ENCODE data around the gene ST6GALNAC3. TPM values are rescaled to one million over a fixed set of nuclear protein-coding genes. Genes with fewer than 3 reads are reported as not detected.

ST6GALNAC3 gene
- total RNA-seq, 1 donor from 2014 or later, result 25.8 TPM

GRCh38 chr1:76141929-76142328 is 67.4 kb downstream of the ST6GALNAC3 start:
- DNase-seq (ENCODE audit: low spot score), result no peak

GRCh38 chr1:76142771-76143540 is 68.4 kb downstream of the ST6GALNAC3 start:
- no peak for DNase-seq (ENCODE audit: low spot score)

- no peak for DNase-seq (ENCODE audit: low spot score)
These were observed 69.7 kb downstream of the ST6GALNAC3 start for GRCh38 chr1:76144247-76144646.

GRCh38 chr1:76145332-76145731 is 70.8 kb downstream of the ST6GALNAC3 start:
- no peak for DNase-seq (ENCODE audit: low spot score)

- no peak for DNase-seq (ENCODE audit: low spot score)
These were observed 71.6 kb downstream of the ST6GALNAC3 start for GRCh38 chr1:76146184-76146583.

- no peak for DNase-seq (ENCODE audit: low spot score)
These were observed 73.4 kb downstream of the ST6GALNAC3 start for GRCh38 chr1:76147917-76148316.

DNA sequence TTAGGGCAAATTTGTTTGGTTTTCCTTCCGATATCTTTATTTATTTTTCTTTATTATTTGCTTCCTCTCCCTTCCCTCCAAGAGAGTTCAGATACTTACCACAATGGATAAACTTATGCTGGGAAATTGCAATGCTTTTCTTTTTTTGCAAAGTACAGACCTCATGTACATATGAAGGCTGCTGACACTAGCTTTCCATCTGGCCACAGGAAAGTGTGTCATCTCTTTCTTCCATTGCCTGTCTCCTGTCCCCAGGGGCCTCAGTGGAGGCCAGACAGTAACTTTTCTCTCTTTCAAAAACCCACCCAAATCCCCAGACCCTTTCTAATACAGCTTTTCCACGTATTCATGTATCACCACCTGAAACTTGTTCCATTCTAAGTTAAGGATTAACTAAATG is 73.9 kb downstream of the ST6GALNAC3 start:
- no peak for DNase-seq (ENCODE audit: low spot score)

- no peak for DNase-seq (ENCODE audit: low spot score)
These were observed 79.3 kb downstream of the ST6GALNAC3 start for GRCh38 chr1:76153841-76154205.

GRCh38 chr1:76154206-76154956 is 79.8 kb downstream of the ST6GALNAC3 start:
- DNase-seq (ENCODE audit: low spot score), result no peak

DNA sequence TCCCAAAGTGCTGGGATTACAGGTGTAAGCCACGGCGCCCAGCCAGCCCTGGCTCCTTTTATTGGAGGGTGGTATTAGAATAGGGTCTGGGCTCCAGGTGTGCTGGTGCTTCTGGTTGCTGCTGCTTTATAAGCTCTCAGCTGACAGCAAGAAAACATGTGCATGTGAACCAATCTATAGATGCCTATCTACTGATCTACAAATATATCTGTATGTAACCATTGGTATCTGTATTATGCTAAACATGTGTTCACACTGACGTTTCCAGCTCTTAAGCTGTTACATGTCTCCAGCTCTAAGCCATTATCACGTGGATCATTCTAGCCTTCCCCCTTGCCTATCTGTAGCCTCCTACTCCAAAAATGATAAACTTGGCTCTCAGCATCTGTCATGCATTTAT is 82.4 kb downstream of the ST6GALNAC3 start:
- no peak for DNase-seq (ENCODE audit: low spot score)

DNA sequence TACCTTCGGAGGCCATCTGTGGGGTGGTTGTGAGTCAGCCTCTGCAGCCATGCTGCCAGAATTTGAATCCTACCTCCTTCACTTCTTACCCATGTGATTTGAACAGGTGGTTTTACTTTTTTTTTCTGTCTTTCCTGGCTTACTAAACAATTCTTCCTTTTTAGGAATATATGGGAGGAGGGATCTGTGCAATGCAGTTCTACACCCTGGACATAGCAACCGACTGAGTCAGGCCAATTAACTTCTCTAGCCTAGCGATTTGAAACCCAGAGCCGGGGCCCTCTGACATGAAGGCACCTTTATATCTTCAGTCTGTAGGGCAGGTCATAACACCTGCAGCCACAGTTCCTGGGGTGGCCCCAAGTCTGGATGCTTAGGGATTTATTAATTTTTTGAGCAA is 83.6 kb downstream of the ST6GALNAC3 start:
- DNase-seq (ENCODE audit: low spot score), result no peak

- DNase-seq (ENCODE audit: low spot score), result no peak
These were observed 85.7 kb downstream of the ST6GALNAC3 start for GRCh38 chr1:76160225-76160624.

DNA sequence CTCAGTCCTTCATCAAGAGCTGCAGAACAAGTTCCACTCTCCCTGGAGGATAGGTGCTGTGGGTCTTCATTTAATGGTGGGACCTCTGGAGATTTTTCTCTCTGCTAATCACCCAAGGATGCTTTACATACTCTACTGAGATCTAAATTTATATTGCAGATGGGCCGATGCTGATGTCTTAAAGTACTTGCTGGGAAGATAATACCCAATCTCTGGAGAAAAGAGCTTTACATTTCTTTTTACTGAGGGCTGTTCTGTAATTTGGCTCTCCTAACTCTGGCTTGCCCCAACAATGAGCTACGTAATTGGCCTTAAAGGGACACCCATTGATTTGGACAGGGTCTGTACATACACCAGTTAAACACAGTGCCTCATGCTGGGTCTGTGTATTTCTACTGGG is 86.9 kb downstream of the ST6GALNAC3 start:
- DNase-seq (ENCODE audit: low spot score), result no peak

DNA sequence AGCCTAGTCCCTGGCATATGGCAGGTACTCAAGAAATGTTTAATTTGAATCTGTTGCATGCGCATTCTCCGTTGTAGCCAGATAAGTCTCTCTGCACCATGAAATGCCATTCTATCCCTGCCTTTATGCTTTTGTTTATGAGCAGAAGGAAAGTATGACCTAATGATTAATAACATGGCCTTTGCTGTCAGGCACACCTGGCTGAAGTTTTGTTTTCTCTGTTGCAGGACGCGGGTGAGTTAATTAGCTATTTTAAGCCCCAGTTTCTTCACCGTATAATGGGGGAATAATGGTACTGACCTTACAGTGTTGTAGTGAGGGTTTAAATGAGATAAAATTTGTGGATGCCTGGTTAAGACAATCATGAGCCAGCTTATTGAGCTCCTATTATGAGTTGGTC is 87.7 kb downstream of the ST6GALNAC3 start:
- no peak for DNase-seq (ENCODE audit: low spot score)

- no peak for DNase-seq (ENCODE audit: low spot score)
These were observed 89.6 kb downstream of the ST6GALNAC3 start for GRCh38 chr1:76164165-76164564.

DNA sequence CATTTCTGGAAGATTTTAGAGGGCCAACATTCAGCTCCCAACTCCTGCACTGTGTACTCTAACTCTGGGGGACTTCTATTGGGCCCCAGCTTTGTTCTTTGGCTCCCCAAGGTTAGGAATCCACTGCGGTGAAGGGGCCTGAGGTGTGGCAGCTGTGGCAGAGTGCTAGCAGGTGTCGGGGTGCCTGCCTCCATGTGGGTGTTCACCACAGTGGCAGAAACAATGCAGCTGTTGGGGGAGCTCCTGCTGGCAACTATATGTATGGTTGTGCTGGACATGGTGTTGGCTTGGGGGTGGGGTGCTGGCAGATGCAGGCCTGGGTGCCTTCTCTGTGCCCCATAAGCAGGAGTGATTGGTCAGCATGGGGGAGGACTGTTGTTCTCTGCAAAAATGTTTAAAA is 95.5 kb downstream of the ST6GALNAC3 start:
- DNase-seq (ENCODE audit: low spot score), result no peak

DNA sequence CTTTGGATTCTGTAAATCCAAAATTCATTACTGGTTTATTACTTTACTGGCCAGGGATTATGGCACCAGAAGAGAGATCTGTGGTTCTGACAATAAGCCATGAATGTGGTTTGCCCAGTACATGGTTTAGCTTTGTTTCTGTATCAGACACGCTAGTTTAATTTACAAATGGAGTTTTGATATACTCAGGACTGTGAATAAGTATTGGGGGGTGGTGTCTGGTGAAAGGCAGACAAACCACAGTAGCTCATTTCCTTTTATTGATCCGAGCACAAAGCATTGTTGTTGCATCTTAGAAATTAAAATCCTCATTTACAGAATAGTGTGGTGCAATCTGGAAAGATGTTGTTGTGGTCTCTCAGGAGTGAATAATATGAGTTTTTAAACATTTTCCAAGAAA is 96.0 kb downstream of the ST6GALNAC3 start:
- DNase-seq (ENCODE audit: low spot score), result no peak

- DNase-seq (ENCODE audit: low spot score), result no peak
These were observed 101.5 kb downstream of the ST6GALNAC3 start for GRCh38 chr1:76176000-76176399.

DNA sequence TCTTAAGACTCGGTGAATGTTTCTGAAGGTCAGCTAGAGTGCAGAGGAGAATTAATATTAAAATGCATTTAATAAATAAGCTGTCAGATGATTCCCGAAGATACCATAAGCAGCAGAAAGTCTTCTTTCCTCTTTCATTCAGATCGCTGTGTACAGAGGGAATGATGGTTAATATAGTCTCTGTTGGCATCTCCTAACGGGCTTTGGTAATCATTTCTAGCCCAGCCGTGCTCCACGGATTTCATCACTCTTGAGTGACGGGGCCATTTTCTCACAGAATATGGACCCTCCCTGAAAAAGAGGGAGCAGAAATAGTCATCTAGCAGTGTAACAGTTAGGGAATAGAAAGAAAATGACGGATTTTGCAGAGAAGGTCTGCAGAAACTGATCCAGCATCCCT is 103.1 kb downstream of the ST6GALNAC3 start:
- no peak for DNase-seq (ENCODE audit: low spot score)

DNA sequence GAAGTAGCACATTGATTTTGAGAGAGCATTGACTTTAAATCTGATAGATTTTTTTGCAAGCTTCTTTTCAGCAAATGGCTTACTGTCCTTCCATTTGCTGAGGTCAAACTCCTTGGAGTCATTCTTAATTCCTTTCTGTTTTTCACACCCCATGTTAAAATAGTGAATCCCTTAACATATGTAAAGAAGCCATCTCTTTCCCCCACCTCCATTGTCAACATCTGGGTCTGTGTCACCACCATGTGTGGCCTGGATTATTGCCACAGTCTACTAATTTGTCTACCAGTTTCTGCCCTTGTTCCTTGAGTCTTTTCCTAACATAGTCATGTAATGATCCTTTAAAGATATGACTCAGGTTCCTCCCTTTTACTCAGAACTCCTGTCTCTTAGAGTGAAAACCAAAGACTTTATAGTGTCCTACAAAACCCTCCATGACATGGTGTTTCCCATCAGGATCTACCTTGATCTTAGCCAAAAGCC is 104.7 kb downstream of the ST6GALNAC3 start:
- no peak for DNase-seq (ENCODE audit: low spot score)

GRCh38 chr1:76185207-76185606 is 110.7 kb downstream of the ST6GALNAC3 start:
- no peak for DNase-seq (ENCODE audit: low spot score)

GRCh38 chr1:76186554-76187170 is 112.1 kb downstream of the ST6GALNAC3 start:
- DNase-seq (ENCODE audit: low spot score), result no peak

Measured in mesenteric fat pad (tissue), 1 donor.